Left ventricle myocardium superior (tissue), 1 donor: ENCODE measurements around the gene FKBP15. TPM values are rescaled to one million over a fixed set of nuclear protein-coding genes. Genes with fewer than 3 reads are reported as not detected.

Source experiments
- ATAC-seq: fragments of 200-7000 bp; cut with Tn5 transposase; one replicate; pipeline ENCODE4 v1.9.1; 2020; ENCODE audit warnings: mild to moderate bottlenecking, moderate library complexity
- DNase-seq: peaks from one replicate; pipeline ENCODE4 v3.0.0-alpha.2; 2020
- intact Hi-C: fragments of 100-400 bp; cut with micrococcal nuclease; formaldehyde crosslinking; loops from one replicate; pipeline ENCODE4 v1.11.0; 2022
- total RNA-seq: library from RNA; stranded (reverse); fragmentation: NEBNext Ultra II Directional; extraction: Animal tissue kit (Norgen Biotek cat#: 25700); gene quantifications from one replicate; pipeline ENCODE4 v1.2.1, GENCODE V29; 2021
- donor health status: DM: no; HTN: yes; CAD: no; lungs with severe emphysema.

The FKBP15 gene
- total RNA-seq, 1 donor from 2014 or later, result 21.4 TPM

DNA sequence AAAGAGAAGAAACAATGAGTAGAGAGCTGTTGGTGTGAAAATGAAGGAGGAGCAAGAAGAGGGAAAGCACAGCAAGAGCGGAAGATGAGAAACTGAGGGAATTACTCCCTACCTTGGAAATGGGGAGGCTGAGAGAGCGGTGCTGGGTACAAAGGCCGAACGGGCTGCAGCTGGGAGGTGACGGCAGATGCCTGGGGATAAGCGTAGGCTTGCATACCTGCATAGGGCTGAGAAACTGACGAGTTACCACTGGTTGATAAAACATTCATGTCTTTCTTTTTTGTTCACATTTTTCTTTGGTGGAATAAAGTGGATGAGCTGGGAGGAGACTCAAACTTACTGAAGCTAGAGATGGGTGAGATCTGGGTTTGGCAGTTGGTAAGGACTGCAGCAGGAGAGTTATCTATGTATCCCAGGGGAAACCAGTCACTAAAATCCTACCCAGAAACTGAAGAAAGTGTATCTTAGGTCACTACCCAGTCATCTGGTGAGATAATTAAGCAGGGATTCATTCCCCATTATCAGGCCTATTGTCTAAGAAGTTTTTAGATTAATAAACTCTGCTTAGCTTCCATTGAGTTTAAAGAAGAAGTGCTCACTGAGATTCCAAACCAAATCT lies 34.8 kb downstream of the FKBP15 start:
- no peak for ATAC-seq
- no peak for DNase-seq
- intact Hi-C loops, result no loop called here

DNA sequence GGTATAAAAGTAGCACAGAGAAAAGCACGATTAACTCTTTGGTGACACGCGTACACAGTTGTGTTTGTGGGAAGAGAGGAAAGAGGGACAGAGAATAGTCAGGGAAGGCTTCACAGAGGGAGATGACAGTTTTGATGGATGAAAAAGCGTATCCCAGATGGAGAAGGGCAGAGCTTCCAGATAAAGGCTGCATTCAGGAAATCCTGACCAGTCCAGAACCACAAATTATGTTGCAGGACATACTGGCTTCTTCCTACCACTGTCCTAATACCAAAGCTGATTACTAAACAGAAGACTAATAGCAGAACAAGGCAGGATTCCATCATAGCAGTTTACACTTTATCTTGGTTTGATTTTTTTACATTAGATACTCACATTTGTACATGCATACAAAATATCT lies 35.8 kb downstream of the FKBP15 start:
- intact Hi-C loops, result no loop called here
- DNase-seq (no peak), ATAC-seq (no peak)

DNA sequence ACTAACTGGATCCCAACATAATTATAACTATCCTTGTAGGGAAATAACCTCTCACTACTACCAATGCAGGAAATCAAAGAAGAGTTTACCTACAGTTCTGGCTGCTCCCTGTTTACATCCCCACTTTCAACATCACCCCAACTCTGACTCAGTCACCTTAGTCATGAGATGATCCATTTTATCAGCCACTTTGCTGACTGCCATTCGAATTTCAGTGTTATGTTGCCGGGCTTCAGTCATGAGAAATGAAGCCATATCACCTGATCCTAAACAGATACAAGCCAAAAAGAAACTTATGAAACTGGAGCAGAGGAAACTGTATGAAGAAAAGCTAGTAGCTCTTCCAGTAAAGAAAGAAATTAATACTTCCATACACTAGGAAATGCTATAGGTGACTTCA lies 36.5 kb downstream of the FKBP15 start:
- ATAC-seq (no peak), DNase-seq (no peak)
- intact Hi-C loops, result no loop called here

DNA sequence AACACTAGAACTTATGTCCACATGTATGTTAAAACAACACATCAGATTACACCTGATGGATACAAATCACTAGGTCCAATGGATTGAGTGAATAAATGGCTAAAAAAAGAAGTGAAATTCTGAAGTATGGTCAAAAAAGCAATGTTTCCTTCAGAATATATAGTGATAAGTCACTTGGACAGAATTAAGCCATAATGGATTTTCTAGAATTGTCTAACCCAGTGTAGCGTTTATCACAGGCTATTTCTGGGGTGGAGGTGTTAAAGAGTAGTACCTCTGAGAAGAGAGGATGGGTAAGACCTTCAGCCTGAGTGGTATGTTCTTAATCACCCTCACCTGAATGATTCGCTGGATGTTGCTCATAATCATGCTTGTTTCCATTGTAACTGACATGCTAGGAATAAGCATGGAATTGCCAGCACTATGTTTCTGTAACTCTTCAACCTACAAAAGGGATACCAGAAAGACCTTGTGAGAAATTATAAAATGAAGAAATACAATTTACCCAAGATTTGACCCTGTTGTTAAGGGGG lies 37.1 kb downstream of the FKBP15 start:
- DNase-seq (no peak), ATAC-seq (no peak)
- intact Hi-C loops, result no loop called here

DNA sequence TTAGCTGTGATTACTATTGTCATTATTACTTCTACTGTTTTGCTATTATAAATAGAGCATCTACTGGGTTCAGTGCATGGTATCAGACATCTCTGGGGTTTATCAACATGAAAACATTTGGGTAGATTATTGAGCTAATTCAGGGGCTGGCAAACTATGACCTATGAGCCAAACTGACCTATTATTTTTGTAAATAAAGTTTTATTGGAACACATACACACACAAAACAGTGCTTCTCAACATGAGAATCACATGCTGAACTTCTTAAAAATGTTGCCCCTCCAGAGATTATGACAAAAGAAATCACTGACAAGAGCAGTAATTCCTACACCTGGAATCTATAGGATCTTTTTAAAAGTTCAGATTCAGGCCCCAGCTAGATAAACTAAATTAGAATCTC lies 39.9 kb downstream of the FKBP15 start:
- ATAC-seq (no peak), DNase-seq (no peak)
- intact Hi-C loops, result no loop called here

DNA sequence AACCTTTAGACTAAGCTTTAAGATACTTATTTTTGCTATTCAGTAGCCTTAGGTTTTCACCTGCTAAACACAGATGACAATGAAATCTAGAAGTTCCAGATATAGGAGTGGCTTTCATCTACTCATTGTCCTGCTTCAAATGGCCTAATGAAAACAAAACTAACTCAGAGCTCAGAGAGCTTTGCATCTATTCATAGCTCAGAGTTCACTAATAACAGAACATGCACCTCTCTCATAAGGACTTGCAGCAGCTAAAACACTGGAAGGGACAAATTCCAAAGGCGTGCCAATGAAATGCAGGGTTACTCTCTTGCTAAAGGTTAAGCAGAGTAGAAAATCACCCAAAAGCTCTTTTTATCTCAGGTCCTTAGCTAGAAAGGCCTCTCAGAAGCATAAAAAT lies 41.2 kb downstream of the FKBP15 start:
- intact Hi-C loops, result no loop called here
- no peak for DNase-seq

DNA sequence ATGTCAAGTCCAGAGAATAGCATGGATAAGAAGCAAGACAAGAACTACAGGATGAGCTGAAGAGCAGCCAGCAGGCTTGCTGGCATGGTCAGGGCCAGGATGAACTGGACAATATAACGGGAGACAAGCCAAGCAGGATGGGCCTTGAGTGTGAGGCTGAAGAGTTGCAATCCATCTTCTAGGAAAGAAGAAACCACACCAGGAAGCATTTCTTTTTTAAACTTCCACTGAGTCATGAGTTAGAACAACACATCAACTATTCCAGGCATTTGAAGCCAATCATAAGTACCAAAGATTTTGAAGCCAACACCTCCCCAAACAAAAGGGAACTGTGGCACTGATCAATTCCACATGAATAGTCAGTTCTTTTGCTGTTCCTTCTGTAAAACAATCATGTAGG lies 43.0 kb downstream of the FKBP15 start:
- intact Hi-C loops, result no loop called here
- no peak for ATAC-seq
- no peak for DNase-seq

More for the DNA sequence above, 41.2 kb downstream of the FKBP15 start:
- ATAC-seq, result peak; percentile 88

DNA sequence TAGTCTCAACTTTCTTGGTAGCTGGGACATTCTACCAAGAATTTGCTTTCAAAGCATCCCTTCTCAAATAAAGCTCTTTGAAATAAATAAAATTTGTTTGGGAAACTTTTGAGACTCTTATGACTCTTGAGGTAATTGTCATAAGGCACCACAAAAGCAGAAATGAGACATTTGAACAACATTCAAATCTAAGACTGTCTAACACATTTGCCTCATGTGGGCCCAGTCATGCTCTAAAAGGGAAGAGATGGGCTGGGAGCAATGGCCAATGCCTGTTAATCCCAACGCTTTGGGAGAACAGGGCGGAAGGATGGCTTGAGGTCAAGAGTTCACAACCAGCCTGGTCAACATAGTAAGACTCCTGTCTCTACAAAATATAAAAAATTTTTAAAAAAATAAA lies 43.8 kb downstream of the FKBP15 start:
- intact Hi-C loops, result no loop called here
- ATAC-seq, result no peak

DNA sequence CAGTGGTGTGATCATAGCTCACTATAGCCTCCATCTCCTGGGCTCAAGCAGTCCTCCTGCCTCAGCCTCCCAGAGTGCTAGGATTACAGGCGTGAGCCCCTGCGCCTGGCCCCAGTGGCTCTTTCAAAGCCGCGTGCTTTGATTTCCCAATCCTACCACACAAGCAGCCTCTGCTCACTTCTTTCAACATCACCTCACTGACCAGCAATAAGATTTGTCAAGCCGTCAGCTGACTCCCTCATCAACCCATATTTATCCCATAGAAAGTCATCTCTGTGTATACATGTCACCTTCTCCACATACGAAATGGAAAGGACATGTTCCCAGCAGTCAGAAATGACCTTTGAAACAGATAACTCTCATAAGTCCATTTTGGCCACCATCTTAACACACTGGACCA lies 44.3 kb downstream of the FKBP15 start:
- DNase-seq (no peak), ATAC-seq (no peak)
- intact Hi-C loops, result no loop called here

More for the DNA sequence above, 43.8 kb downstream of the FKBP15 start:
- no peak for DNase-seq

DNA sequence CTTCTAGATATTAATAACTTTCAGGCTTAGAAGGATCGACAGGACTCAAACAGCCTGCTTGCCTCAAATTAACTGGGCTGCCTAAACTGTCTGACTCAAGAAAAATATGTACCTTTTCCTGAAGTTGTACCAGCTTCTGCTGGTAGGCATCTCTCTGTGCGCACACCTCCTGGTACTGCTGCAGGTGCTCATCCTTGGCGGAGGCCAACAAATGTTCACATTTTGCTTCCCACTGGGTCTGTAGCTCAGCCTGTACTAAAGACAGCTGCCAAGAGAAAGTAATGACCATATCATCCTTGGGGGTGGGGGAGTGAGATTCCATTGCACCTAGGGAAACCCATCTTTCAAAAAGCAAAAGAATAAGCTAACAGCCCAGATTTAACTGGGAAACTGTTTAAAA lies 47.7 kb downstream of the FKBP15 start:
- DNase-seq (no peak), ATAC-seq (no peak)
- intact Hi-C loops, result no loop called here

DNA sequence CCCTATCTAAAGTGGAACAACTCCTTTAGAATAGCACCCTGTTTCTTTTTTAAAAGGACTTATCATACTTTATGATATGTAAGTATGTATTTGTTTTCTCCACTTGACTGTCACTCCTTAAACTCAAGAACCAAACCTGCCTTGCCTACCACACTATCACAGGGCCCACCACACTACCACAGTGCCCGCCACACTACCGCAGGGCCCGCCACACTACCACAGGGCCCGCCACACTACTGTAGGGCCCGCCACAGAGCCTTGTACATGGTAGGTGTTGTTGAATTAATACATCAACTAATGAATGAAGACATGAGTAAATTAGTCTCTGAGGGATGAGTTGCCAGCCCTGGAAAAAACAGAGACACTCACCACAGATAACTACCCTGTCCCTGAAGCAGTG lies 52.3 kb downstream of the FKBP15 start:
- DNase-seq (no peak), ATAC-seq (no peak)
- intact Hi-C loops, result no loop called here

DNA sequence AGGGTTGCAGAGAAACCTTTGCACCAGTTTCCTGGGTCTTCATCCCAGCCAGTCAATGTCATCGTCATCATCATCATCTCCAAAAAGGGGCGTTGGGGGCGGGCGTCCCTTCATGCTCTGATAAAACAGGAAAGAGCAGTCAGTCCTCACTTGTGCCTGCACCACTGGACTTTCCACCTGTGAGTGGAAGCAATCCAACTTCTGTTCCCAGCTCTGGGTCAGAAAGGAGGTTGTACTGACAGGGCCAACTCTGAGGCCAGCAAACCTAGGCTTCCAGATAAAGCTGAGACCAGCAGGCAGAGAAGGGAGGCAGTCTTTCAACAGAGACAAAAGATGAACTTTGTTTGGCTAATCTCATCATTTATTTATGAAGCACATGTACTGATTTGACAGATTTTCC lies 55.0 kb downstream of the FKBP15 start:
- peak; percentile 52 for ATAC-seq
- intact Hi-C loops, result no loop called here
- DNase-seq, result no peak

DNA sequence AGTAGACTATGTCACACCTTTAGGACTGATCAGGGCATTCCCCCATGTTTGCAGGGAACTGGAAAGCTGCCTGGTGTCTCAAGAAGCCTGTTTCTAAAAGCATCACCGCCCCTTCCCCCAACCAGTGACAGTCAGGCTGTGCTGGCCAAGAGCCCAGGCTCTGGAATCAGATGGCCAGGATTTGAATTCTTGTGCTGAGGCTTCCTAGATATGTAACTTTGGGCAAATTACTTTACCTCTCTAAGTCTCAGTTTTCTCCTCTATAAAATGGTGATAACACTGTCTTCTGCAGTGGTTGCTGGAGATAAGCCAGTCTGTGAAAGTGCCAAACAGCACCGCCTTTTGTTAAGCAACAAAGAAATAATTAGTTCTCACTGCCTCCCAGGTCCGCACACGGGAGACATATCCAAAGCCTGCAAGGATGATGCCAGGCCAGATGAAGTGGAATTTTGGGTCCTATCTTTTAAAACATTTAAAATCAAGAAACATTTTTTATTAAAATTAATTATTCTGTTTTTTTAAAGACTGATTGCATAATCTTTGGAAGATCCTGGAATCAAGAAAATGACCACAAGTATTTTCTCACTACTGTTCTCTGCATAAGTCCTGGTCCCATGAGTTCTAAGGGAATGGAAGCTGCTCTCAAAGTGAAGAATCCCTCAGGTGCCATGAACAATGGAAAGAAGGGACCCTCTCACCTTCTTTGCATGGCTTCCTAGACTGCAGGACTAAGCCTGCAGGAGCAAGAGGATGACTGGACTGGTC lies 56.4 kb downstream of the FKBP15 start:
- intact Hi-C loops, result no loop called here
- DNase-seq, result peak; percentile 75
- ATAC-seq, result peak; percentile 82

DNA sequence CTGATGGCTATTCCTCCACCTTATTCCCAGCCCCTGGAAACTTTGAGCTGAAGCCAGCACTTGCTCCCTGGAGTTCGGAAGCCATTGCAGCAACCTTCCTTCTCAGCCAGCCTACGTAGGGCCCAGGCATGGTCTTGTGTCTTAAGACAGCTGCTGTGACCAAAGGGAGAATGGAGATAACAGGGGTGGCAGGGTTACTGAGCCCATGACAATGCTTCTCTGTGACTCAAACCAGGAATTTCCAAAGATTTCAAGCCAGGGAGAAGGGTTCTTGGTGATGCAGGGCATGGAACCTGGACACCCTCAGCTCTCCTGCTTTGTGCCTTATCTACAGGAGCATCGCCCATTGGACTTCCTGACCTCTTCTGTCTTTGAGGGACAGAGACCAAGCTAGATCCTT lies 58.1 kb downstream of the FKBP15 start:
- intact Hi-C loops, result no loop called here
- DNase-seq (no peak), ATAC-seq (no peak)

DNA sequence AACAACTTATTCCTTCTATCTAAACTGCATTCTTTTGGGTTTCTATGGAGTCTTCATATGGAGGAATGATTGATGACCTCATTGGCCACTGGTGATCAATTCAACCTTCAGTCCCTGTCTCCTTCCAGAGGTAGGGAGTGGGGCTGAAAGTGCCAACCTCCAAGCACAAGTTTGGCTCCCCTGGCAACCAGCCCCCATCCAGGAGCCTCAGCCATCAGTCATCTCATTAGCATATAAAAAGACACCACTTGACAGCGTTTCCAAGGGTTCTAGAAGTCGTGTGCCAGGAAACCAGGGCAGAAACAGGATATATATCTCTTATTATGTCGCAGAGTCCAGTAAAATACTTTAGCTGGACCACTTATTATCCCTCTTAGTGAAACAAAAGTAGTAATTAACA lies 60.5 kb downstream of the FKBP15 start:
- intact Hi-C loops, result no loop called here
- DNase-seq, result no peak

DNA sequence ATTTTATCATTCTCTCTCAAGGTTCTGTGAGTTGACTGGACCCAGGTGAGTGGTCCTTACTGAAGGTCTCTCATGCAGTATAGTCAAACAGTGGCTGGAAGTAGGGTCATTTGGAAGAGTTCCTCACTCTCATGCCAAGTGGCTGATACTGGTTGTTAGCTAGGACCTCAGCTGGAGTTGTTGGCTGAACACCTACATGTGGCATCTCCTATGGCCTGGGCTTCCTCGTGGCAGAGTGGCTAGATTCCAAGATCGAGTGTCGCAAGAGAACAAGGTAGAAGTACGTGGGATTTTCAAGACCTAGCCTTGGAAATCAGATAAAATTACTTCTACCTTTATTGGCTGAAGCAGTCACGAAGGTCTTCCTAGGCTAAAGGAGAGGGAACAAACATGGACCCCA lies 62.6 kb downstream of the FKBP15 start:
- intact Hi-C loops, result no loop called here
- ATAC-seq (no peak), DNase-seq (no peak)

More for the DNA sequence above, 60.5 kb downstream of the FKBP15 start:
- ATAC-seq, result no peak

DNA sequence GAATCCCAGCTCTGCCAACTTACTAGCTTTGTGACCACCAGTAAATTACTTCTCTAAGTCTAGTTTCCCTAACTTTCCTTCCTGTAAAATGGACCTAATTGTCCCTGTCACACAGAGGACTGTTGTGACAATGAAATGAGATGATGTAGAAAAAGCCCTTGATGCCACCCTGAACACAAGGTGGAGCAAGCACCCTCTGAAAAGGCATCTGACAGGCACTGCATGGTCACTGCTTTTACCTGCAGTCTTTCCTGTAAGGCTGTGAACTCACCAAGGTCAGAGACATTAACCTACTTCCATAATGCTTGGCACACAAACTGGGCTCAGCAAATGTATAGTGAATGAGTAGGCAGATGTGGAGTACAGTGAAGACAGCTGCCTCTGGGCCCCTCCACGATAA lies 64.2 kb downstream of the FKBP15 start:
- intact Hi-C loops, result no loop called here

DNA sequence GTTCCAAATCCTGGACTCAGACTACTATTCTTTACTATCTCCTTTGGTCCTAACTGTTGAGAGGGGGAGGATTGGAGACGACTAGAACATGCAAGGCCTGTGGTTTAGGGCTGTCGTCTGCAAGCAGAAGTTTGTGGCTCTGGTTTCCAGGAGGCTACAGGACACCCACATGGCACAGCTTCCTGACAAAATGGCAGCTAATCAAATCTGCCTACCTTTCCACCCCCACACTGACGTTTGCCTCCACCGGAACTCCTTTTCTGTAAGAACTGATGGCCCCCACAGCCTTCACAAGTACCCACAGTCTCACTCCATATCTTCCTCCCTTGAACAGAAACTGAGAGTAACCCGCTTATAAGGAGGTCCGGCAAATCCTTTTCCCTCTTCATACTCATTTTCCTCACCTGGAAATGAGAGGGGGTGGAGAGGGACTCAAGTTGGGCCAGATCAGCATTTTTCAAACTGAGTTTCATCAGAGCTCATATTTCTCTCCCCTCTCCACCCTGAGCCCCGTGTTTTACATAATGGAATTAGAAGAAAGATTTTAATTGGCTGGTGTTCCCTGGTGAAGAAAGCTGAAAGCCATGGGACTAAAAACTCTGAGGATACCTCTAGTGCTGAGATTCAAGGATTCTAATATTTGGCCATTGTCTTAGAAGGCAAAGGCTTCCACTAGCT lies 65.0 kb downstream of the FKBP15 start:
- ATAC-seq (no peak), DNase-seq (no peak)
- intact Hi-C loops, result no loop called here

More for the DNA sequence above, 64.2 kb downstream of the FKBP15 start:
- ATAC-seq (no peak), DNase-seq (no peak)

DNA sequence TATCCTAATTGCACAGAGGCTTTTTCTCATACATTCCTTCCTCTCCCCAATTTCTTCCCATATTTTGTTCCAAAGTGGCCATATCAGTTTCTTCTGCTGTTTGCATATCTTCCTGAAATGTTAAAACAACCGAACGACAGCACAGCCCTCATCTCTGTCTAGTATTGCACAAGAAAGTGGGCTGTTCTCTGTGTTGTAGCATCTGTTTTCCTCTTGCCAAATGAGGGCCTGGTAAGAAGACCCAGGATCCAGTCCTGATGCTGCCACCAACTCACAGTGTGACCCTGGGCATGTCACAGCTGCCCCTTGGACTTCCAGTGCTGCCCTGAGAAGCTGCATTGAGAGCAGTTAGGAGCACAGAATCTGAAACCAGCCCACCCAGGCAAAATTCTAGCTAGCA lies 66.1 kb downstream of the FKBP15 start:
- ATAC-seq (no peak), DNase-seq (no peak)
- intact Hi-C loops, result no loop called here

DNA sequence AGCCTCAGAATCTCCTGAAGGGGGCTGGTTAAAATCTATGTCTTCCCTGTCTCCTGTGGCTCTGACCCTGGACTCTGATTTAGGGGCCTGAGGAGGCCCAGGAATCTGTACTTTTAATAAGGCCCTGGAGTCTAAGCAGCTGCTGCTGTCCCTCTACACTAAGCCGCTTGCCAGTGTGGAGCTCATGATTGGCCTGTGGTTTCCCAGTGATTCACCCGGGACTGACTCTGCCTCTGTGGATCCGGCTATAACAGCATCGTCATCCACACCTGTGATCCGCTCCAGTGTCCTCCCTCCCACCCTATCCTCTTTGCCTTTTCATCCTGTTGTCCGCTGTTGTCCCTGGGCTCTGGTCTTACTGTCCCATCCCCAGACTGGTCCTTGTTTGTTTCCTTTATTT lies 66.6 kb downstream of the FKBP15 start:
- intact Hi-C loops, result no loop called here
- DNase-seq, result no peak
- no peak for ATAC-seq
